ENCODE results near the gene ST6GALNAC3. TPM values are rescaled to one million over a fixed set of nuclear protein-coding genes. Genes with fewer than 3 reads are reported as not detected.
"Not testable (repeated sequence)": the region's sequence is repeated elsewhere in the genome, so short reads cannot be mapped to it uniquely, and the experiment has no call there.

ST6GALNAC3 gene
- total RNA-seq, 1 donor from 2014 or later: 46.8 TPM

DNA sequence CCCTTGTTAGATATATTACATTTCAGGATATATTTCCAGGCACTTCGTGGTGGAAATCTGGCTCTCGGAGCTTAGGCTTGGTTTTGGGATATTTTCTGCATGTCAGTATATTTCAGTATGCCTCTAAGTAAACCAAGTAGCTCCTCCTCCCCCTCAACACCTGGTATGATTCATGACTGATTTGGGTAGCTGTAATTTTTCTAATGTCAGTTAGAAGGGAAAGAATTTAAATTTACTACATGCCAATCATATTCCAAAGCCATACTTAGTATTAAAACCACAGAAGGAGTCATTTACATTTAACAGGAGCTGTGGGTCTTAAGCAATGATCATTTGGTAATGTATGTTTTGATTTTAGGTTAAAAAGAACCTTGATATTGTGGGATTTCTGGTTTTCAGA, 40.6 kb downstream of the ST6GALNAC3 start:
- no peak for DNase-seq (ENCODE audit: low spot score)
- Mint-ChIP-seq H3K4me3 (ENCODE audit: unreplicated experiment) (no peak overlapping the region), H3K27me3 (ENCODE audit: unreplicated experiment) (peaks cover 1% of the 10 kb centered on the region), H3K9me3 (ENCODE audit: unreplicated experiment) (no peaks in the 10 kb centered on the region), H3K27ac (ENCODE audit: unreplicated experiment) (no peak overlapping the region), H3K36me3 (ENCODE audit: low read depth, unreplicated experiment) (no peaks in the 10 kb centered on the region), H3K4me1 (ENCODE audit: unreplicated experiment) (no peaks in the 10 kb centered on the region)
- TF ChIP-seq, protein P1, sequence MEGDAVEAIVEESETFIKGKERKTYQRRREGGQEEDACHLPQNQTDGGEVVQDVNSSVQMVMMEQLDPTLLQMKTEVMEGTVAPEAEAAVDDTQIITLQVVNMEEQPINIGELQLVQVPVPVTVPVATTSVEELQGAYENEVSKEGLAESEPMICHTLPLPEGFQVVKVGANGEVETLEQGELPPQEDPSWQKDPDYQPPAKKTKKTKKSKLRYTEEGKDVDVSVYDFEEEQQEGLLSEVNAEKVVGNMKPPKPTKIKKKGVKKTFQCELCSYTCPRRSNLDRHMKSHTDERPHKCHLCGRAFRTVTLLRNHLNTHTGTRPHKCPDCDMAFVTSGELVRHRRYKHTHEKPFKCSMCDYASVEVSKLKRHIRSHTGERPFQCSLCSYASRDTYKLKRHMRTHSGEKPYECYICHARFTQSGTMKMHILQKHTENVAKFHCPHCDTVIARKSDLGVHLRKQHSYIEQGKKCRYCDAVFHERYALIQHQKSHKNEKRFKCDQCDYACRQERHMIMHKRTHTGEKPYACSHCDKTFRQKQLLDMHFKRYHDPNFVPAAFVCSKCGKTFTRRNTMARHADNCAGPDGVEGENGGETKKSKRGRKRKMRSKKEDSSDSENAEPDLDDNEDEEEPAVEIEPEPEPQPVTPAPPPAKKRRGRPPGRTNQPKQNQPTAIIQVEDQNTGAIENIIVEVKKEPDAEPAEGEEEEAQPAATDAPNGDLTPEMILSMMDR (IDR thresholded peaks at IDR 0.05; ENCODE audit: unreplicated experiment): no peak

DNA sequence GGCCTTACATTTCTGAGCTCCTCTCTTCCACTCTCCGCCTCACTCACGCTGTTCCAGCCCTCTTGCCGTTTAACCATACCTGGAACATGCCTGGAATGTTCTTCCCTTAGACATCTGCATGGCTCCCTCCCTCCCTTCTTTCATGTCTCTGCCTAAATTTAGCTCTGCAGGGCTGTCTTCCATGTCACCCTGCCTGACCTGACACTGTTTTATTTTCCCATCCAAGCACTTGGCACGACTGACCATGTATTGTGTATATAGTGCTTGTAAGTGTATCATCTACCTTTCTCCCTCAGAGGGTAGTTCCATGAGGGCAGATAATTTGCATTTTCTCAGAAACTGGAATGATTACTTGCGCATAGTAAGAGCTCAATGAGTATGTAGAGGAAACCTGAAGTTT, 47.3 kb downstream of the ST6GALNAC3 start:
- TF ChIP-seq, protein P1 (IDR thresholded peaks at IDR 0.05; ENCODE audit: unreplicated experiment): no peak
- Mint-ChIP-seq H3K27ac (ENCODE audit: unreplicated experiment) (no peak overlapping the region), H3K27me3 (ENCODE audit: unreplicated experiment) (peaks cover 2% of the 10 kb centered on the region), H3K36me3 (ENCODE audit: low read depth, unreplicated experiment) (no peaks in the 10 kb centered on the region), H3K4me3 (ENCODE audit: unreplicated experiment) (no peak overlapping the region), H3K9me3 (ENCODE audit: unreplicated experiment) (no peaks in the 10 kb centered on the region), H3K4me1 (ENCODE audit: unreplicated experiment) (peaks cover 10% of the 10 kb centered on the region)
- no peak for DNase-seq (ENCODE audit: low spot score)

DNA sequence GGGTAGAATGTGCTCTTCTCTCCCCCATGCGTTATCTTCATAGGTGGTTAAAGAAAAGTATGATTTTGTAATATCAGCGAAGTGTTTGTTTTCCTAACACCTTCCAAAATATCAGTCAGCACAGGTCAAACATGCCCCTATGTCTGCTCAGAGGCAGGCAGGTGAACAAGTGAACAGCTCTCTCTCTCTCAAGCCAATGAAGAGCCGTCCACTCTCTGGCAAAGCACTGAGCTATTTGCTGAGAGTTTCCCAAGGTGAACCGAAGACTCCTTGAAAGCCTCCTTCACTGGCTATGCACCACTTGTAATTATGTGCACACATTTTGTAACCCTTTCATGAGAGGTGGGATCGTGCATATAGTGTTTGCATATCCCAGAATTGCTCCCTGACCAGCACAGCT, 47.7 kb downstream of the ST6GALNAC3 start:
- Mint-ChIP-seq H3K27ac (ENCODE audit: unreplicated experiment) (no peak overlapping the region), H3K9me3 (ENCODE audit: unreplicated experiment) (no peaks in the 10 kb centered on the region), H3K36me3 (ENCODE audit: low read depth, unreplicated experiment) (no peaks in the 10 kb centered on the region), H3K27me3 (ENCODE audit: unreplicated experiment) (peaks cover 2% of the 10 kb centered on the region), H3K4me3 (ENCODE audit: unreplicated experiment) (no peak overlapping the region), H3K4me1 (ENCODE audit: unreplicated experiment) (peaks cover 10% of the 10 kb centered on the region)
- DNase-seq (ENCODE audit: low spot score): no peak
- TF ChIP-seq, protein P1 (IDR thresholded peaks at IDR 0.05; ENCODE audit: unreplicated experiment): no peak

DNA sequence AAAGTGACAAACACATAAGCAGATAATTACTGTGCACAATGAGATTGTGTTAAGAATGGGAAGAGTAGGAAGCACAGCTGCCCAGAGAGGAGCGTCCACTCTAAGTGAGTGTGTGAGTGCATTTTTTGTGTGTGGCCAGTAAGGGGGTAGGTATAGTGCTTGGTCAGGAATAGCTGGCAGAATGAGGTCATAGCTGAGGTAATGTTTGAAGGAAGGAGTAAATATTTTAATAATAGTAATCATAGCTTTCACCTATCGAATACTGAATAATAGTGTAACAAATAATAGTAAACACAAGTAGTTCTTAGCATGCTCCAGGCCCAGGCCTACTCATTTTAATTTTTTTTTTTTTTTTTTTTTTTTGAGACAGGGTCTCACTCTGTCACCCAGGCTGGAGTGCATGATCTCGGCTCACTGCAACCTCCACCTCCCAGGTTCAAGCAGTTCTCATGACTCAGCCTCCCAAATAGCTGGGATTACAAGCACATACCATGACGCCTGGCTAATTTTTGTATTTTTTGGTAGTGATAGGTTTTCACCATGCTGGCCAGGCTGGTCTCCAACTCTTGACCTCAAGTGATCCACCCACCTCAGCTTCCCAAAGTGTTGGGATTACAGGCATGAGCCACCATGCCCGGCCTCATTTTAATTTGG, 49.0 kb downstream of the ST6GALNAC3 start:
- H3K4me3 Mint-ChIP-seq (ENCODE audit: unreplicated experiment); DNase-seq (ENCODE audit: low spot score); H3K9me3 Mint-ChIP-seq (ENCODE audit: unreplicated experiment); H3K36me3 Mint-ChIP-seq (ENCODE audit: low read depth, unreplicated experiment); H3K27me3 Mint-ChIP-seq (ENCODE audit: unreplicated experiment); H3K4me1 Mint-ChIP-seq (ENCODE audit: unreplicated experiment); H3K27ac Mint-ChIP-seq (ENCODE audit: unreplicated experiment): not testable (repeated sequence)

DNA sequence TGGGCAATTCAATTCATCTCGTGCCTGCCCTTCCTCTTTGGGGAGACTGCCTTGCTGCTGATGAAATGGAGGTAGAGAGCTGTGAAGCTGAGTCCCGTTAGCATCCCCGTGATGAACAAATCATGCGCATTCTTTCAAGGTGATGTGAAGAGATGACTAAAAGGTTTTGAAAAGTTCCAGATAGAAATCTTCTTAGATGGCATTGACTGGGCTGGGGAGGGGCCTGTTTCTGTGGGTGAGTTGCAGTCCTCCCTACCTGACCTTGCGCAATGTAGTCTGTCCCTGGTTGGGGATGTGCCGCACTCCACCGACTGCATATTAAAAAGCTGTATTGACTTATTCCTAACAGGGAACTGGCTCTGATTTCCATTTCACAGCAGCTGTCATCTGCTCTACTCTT, 49.6 kb downstream of the ST6GALNAC3 start:
- no peak overlapping the region for H3K4me3 Mint-ChIP-seq (ENCODE audit: unreplicated experiment)
- peaks cover 2% of the 10 kb centered on the region for H3K27me3 Mint-ChIP-seq (ENCODE audit: unreplicated experiment)
- TF ChIP-seq, protein P1 (IDR thresholded peaks at IDR 0.05; ENCODE audit: unreplicated experiment): no peak
- no peak overlapping the region for H3K27ac Mint-ChIP-seq (ENCODE audit: unreplicated experiment)
- no peaks in the 10 kb centered on the region for H3K9me3 Mint-ChIP-seq (ENCODE audit: unreplicated experiment)
- H3K36me3 Mint-ChIP-seq (ENCODE audit: low read depth, unreplicated experiment): no peaks in the 10 kb centered on the region
- H3K4me1 Mint-ChIP-seq (ENCODE audit: unreplicated experiment): peaks cover 10% of the 10 kb centered on the region
- no peak for DNase-seq (ENCODE audit: low spot score)
